NCI-H82 (cell line): ENCODE measurements around the gene ELOVL5.
"Not testable (repeated sequence)": the region's sequence is repeated elsewhere in the genome, so short reads cannot be mapped to it uniquely, and the experiment has no call there.

Experiments
- DNase-seq: peaks from one replicate; lab custom pipeline; 2025; lab: John Stamatoyannopoulos, UW

ELOVL5 gene

DNA sequence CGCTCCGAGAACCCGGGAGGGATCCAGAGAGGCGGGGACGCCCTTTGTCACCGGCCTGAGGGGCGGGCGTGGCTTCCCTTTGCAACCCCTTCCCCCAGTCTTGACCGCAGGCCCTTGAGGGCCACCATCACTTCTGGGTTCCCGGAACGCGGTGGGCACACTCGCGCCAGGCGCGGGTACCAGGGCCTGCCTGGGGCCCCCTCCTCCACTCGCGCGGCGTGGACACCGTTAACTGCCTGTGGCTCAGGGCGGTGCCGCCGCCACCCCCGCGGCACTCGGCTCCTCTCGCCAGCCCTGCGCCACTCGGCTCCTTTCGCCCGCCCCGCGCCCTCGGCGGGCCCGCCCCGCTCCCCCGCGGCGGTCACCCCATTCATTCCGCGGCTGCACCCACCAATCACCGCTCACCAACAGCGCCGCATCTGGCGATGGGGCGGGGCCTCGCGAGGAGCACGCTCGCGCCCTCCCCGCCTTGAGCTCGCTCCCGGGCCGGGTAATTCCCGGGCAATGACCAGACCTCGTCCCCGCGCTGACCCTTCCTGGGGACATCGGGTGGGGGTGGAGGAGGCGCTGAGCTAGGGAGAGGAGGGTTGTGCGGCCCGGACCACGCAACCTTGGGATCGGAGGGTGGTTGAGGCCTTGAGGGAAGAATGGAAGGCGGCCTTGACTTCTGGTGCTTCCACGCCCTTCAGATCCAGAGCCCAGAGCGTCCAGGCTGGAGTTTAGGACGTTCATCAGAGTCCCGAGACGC, 10.5 kb upstream of the ELOVL5 start:
- peak; percentile 97 for DNase-seq

DNA sequence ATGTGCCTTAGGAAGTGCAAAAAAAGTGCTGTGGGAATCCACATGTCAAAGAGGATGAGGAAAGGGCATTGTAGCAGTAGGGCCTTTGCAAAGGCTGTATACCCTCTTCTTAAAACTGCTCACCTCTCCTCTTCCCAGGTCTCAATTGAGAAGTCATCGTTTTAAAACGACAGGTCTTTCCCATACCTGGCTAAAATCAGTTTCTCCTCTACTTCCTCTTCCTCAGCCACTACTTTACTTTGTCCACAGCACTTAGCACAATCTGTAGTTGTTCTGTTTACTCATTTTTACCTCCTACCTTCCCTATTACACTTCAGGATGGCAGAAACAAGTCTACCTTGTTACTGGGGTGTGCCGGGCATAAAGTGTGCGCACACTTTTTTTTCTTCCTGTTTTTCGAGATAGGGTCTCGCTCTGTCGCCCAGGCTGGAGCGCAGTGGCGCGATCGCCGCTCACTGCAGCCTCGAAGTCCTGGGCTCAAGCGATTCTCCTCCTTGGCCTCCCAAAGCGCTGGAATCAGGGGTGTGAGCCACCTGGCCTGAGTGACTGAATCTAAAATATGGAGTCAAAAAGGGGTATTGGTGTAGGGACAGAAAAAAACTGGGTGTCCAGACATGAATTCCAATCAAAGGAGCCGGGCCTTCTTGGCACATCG, 9.8 kb upstream of the ELOVL5 start:
- DNase-seq: peak; percentile 28

DNA sequence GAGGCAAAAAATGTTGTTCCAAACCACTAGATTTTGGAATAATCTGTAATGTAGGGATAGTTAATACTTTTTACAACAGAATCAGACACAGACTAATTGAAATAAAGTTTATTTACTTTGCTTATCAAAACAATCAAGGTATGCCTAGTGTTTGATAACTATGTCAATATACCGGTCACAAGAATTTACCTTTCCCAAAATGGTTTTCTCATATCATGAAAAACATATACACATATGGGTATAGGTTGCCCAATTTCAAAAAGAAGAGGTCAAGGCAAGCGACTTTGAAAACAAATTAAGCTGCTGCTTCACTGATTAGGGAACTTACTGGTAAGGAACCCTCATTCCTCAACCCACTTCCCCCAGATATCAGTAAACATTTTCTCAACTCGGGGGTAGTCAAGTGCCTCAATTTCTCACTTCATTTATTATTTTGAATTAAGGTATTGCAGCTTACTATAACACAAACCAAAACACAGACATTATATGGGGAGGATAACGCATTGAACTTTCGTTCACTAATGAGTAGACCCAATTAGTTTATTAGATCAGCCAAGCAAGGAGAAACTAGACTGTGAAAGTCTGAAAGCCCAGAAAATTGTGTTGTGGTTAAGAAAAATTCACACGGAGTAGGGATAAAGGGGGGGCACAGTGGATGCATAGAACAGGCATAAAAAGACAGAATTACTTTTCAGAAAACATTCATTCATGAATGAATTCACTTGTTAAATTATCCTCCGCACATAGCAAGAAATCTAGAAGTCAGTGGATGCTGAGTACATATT, 9.0 kb upstream of the ELOVL5 start:
- DNase-seq: no peak

DNA sequence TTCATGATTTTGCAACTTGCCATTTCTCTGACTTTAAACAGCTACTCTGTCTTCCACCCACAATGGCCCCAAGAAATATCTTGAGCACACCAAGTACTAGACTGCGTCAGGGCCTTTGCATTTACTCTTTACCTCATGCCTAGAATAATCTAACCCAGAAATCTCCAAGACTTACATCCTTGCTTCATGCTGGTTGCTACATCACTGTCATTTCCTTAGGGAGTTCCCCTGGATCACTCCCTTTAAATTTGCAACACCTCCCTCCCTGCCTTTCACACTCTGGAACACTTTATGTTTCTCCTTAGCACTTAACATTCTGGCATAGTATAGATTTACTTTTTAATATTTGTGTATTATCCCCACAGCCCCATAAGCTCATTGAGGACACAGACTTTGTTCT, 4.9 kb upstream of the ELOVL5 start:
- DNase-seq: no peak

DNA sequence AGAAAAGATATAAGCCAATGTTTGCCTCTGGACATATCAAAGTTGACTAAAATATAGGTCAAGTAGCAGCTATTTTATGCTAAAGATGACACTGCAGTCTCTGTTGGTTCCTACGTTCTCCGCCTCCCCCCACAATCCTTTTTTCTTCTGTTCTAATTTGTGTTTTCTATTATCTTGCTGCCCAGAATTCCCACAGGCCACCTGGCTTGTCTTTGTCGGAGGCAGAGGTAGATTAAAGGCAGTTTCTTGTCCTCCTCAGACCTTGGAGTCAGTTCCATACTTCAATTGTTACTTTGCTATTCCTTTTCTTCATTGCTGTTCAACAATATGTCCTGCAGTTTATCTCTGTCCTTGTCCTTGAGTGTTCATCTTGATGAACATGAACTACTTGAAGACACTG, 3.6 kb upstream of the ELOVL5 start:
- no peak for DNase-seq

DNA sequence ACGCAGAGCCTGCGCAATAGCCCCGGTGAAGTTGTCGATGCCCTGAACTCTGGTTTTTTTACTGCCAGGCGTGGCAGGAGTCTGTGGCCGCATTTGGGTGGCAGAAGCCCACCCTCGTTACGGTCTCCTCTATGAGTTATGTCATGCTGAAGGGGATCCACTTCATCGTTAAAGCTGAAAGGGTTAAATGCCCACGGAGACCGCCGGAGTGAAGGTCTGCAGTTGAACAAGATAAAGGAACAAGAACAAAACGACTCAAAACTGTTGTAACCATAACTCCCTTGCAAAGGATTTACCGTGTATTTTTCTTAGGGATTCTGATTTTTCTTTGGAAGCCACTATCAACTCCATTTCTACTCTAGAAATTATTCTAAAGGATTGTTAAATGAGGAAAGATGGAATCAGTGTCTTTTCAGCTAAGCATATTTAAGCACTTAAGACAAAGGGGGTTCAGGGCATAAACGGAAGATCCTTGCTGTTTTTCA, 501 bp upstream of the ELOVL5 start:
- no peak for DNase-seq

DNA sequence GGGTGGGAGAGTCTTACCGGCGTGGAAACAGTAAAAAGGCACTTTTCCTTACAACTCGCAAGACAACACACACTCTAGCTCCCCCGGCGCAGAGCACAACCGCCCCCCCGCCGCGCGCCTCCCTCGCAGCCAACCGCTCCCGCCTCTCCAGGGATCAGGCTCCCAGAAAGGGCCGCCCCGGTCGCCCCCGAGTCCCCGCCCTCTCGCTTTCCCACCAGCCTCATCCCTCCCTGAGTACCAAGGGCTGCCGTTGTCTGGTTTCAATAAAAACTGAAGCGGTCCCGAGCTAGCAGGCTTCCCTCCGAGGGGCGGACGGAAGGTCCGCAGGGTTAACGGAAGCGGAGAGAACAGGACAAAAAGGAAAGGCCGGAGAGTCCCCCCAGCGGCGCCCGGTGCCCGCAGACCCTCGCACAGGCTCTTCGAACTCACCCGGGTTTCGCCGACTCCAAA, 804 bp downstream of the ELOVL5 start:
- peak; percentile 90 for DNase-seq

DNA sequence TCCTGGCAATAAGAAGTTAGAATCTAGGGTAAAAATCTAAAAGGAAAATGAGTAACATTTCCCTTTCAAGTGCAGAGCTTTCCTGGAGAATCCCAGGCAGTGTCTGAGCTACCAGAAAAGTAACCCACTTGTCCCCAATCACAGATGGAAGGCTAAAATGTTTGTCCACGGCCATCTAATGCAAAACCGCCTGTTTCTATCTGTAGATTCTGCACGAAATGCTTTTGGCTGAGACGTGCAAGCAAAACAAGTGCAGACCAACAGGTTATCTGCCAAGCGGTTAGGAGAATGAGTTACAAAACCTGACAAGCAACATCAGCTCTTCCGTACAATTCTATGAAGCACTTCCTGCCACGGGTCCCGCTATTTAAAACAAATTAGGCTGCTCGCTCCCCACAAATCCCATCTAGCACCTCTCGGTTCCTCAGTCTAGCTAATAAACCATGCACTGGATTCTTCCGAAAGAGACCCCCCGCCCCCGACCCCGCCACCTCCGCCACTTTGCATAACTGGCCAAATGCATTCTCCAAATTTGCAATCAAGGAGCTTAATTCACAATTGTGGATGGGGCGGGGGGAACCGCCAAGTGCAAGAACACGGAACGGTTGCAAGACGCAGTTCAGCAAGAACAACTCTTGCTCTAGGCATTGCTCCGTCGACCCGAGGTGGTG, 1.4 kb downstream of the ELOVL5 start:
- DNase-seq: peak; percentile 29

DNA sequence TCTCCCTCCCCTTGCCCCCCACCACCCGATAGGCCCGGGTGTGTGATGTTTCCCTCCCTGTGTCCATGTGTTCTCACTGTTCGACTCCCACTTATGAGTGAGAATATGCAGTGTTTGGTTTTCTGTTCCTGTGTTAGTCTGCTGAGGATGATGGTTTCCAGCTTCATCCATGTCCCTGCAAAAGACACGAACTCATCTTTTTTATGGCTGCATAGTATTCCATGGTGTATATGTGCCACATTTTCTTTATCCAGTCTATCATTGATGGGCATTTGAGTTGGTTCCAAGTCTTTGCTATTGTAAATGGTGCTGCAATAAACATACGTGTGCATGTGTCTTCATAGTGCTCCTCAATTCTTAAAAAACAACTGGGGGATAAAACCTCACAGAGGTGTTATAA, 2.7 kb downstream of the ELOVL5 start:
- DNase-seq: not testable (repeated sequence)

DNA sequence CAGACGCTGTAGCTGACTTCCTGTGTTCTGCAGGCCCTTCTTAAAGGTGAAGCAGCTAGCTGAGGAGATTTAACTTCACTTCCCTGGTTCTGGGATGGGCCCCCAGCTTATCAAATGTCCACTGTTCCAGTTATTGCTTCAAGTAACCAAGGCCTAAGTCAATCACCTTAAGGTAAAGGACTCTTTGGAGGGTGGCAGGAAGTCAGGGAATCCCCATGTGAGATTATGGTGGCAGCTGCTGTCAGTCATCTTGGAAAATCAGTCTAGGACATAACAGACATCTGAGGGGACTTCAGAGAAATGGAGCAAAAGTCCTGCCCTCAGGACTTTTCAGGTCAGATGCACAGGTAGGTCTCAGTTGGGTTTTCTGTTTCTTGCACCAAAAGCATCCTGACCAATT, 3.8 kb downstream of the ELOVL5 start:
- peak; percentile 38 for DNase-seq

DNA sequence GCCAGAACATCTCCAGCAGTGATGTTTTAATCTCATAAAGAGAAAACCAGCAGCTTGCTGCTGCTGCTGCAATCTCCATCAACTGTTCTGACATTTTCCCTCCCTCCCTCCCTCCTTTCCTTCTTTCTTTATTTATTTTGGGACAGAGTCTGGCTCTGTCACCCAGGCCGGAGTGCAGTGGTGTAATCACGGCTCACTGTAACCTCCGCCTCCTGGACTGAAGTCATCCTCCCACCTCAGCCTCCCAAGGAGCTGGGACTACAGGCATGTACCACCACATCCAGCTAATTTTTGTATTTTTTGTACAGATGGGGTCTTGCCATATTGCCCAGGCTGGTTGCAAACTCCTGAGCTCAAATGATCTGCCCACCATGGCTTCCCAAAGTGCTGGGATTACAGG, 5.7 kb downstream of the ELOVL5 start:
- DNase-seq: peak; percentile 59

DNA sequence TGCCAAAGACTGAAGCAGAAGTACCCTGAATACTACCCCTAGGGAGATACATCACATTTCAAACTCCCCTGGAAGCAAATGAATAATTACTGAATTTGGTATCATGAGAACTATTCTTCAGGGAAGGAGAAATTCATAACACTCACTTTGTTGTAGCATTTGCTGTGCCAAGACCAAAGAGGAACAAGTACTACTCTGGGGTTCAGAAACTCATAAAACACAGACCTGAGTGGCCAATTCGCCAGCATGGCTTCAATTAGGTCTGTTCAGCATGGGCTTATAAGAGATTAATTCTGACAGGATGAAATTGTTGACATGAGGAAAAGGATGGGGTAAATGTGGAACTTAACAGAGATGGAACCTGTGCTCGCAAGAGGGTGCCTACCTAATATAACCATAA, 6.5 kb downstream of the ELOVL5 start:
- peak; percentile 42 for DNase-seq

DNA sequence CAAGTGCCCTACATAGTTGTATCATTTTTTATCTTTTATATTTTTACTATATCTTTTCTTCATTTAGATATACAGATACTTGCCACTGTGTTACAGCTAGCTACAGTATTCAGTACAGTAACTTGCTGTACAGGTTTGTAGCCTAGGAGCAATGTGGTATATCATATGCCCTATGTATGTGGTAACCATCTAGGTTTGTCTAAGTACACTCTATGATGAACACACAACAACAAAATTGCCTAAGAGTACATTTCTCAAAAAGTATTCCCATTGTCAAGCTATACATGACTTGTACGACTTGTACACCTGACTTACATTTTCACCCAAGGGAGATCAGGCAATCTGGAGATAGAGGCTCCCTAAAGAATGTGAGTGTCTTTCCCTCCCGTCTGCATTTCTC, 8.2 kb downstream of the ELOVL5 start:
- no peak for DNase-seq

DNA sequence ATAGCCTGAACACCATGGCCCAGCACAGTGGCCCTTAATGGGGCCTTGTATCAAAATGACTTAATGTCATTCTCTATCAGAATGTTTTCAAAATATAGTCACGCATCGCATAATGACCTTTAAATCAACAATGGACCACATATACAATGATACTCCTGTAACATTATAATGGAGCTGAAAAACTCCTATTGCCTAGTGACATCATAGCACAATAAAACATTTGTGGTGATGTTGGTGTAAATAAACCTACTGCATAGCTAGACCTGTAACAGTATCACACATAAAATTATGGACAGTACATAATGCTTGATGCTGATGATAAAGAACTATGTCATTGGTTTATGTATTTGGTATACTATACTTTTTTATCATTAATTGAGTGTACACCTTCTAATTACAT, 9.3 kb downstream of the ELOVL5 start:
- no peak for DNase-seq

DNA sequence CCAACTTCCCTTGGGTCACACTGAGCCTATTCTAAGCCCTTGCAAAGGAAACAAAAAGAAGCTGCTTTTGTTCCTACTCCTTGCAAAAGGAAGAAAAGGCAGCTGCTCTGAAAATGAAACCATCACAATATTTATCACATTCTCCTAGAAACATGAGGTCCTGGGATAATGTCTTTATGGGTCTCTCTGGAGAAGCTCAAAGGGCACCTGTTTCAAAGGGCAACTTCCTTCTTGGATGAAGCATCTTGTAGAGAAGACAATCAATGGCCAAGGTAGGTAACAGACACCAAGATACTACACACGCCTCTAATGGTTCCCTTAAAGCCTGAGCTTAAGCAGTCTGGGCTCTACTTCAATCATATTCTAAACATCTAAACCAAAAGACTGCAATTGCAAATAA, 10.4 kb downstream of the ELOVL5 start:
- no peak for DNase-seq

DNA sequence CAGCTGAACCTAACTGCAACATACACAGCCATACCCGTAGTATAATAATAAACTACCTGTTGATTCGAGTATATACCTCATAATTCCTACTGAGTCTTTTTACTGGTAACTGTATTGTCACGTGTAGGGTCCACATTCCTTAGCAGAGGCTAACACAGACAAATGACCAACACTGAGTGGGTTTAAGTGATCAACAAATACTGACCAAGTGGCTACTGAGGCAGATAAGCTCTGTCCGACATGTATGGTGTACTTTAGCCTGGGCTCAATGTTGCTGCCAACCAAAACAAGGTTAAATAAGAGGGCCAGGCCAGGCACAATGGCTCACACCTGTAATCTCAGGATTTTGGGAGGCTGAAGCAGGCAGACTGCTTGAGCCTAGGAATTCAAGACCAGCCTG, 12.7 kb downstream of the ELOVL5 start:
- no peak for DNase-seq

DNA sequence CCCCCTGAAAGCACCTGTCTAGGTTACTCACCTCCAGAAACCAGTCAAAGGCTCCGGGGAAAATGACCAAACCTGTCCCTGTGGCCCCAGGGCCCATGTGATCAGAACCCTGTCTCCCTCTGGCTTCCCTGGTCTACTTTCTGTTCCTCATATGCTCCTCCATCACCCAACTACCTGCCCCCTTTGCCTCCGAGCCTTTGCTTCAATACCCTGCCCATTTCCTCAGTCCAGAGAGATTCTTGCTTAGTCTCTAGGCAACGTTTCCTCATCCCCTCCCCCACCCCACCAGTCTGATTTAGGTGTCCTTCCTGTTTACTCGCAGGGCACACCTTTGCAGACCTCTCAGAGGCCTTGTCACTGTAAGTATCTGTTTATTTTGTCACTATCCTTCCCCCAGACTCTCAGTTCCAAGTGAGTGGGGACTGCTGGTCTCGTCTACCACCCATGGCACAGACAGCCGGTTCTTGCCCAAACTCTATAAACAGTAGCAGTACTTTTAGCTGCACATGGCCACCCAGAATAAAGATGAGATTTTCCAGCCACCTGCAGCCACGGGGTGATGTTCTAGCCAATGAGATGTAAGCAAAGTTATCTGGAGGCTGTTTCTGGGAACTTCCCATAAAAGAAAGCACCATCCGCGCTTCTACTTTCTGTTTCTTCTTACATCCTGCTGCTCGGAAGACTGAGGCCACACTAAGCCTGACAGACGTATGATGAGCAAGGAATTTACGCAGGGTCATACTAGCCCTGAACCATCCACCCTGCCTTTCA, 13.3 kb downstream of the ELOVL5 start:
- no peak for DNase-seq

DNA sequence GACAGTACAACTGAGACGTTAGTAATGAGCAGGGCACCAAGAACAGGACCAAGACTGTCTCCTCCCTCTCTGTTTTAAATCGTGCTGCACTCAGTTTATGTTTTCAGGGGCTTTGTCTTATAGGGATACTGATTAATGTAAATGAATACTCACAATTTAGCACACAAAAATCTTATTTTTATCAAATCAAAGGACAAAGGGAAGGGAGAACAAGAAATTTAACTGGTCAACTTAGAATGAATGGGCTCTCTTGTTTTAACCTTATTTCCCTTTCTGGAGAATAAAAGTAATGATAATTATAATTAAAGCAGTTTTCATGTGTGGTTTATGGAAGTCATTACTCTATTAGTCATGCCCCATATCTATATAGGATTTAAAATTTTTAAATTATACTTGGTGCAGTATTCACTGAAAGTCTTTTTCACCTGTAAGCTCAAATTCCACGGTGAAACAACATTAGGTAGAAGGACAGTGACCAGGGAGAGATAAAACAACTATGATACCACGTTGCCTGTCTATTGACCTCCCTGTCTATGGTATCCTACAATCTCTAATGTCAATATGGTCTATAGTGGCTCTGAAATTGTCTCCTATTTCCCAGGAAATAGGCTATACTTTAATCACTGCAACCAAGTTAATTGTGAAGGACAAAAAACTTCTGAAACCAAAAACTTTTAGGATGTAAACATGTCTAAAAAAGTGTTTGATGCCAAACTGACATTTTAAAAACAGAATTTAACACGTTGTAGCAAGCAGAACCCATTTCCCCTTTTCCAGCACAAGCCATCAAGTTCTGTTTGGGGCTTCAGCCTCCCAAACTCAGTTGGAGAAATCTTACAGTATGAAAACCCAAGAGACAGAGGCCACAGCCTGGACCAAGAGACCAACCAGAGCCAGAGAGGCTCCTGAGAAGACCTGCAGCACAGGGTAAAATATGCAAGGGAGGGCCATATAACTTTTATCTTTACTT, 15.0 kb downstream of the ELOVL5 start:
- DNase-seq: no peak

DNA sequence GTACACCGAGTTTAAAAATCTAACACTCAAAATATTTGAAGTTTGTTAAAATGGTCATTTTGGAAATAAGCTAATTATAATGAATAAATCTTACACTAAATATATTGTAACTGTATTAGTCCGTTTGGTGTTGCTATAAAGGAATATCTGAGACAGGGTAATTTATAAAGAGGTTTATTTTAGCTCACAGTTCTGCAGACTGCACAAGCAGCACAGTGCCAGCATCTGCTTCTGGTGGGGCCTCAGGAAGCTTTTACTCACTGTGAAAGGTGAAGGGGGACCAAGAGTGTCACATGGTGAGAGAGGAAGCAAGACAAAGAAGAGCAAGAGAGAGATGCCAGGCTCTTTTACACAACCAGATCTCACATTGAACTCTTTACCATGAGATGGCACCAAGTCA, 17.1 kb downstream of the ELOVL5 start:
- DNase-seq: no peak

DNA sequence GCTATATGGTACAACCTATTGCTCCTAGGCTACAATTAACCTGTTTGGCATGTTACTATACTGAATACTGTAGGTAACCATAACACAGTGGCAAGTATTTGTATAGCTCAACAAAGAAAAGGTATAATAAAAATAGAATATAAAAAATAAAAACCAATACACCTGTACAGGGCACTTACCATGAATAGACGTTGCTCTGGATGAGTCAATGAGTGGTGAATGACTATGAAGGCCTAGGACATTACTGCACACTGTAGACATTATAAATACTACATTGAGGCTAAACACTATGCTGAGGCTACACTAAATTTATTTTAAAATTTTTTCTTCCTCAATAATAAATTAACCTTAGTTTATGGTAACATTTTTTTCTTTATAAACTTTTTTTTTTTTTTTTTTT, 18.6 kb downstream of the ELOVL5 start:
- no peak for DNase-seq
